ENCODE results near the gene IL17RE.

DNA sequence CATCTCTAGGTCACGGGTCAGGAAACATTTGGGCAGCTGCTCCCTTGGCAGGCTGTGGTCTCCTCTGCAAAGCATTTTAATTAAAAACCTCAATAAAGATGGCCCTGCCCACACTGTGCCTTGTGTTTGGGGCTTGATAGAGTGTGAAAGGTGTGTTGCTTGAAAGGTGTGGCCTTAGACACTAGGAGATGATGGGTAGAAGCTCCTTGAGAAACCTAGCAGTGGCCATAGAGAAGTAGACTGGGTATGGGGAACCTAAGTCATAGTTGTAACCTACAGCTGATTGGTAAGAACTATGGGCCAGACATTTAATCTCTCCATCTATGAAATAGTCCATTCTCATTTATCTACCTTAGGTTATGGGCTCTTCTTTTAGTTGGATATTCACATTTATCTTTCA, 8.9 kb upstream of the IL17RE start:
- TF ChIP-seq, protein P1, sequence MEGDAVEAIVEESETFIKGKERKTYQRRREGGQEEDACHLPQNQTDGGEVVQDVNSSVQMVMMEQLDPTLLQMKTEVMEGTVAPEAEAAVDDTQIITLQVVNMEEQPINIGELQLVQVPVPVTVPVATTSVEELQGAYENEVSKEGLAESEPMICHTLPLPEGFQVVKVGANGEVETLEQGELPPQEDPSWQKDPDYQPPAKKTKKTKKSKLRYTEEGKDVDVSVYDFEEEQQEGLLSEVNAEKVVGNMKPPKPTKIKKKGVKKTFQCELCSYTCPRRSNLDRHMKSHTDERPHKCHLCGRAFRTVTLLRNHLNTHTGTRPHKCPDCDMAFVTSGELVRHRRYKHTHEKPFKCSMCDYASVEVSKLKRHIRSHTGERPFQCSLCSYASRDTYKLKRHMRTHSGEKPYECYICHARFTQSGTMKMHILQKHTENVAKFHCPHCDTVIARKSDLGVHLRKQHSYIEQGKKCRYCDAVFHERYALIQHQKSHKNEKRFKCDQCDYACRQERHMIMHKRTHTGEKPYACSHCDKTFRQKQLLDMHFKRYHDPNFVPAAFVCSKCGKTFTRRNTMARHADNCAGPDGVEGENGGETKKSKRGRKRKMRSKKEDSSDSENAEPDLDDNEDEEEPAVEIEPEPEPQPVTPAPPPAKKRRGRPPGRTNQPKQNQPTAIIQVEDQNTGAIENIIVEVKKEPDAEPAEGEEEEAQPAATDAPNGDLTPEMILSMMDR (IDR thresholded peaks at IDR 0.05), result no peak
- TF ChIP-seq POLR2A (IDR thresholded peaks at IDR 0.05), result no peak
